Activated T-cell treated with anti-CD3 and anti-CD28 coated beads, Interleukin-2, amount 50 U/mL, for 72 hours (primary cell): ENCODE results near the gene OPRL1. TPM values are rescaled to one million over a fixed set of nuclear protein-coding genes. Genes with fewer than 3 reads are reported as not detected.

Experiments used
- ATAC-seq, 2 donors: fragments of 150-1000 bp; cut with Tn5 transposase; replicated peaks in 1 of 2; 2 replicates each; pipeline ENCODE4 v1.10.0; 2021; ENCODE audit warnings: moderate library complexity in 2 of 2, mild to moderate bottlenecking in 1 of 2
- DNase-seq, 2 donors: peaks; one replicate each; pipeline ENCODE4 v3.0.0; 2021 to 2022; ENCODE audit warnings: mixed read lengths in 1 of 2
- H3K27ac Mint-ChIP-seq: one replicate; pipeline ENCODE4 v1.8.0; 2022; ENCODE audit warnings: mild to moderate bottlenecking, moderate library complexity, mixed read lengths
- H3K27me3 Mint-ChIP-seq: one replicate; pipeline ENCODE4 v1.8.0; 2022; ENCODE audit warnings: low read depth, mixed read lengths
- H3K36me3 Mint-ChIP-seq, 2 donors: one replicate each; pipeline ENCODE4 v1.8.0; 2022; ENCODE audit warnings: mixed read lengths in 2 of 2, mild to moderate bottlenecking in 1 of 2; ENCODE audit not compliant: insufficient read depth in 2 of 2
- H3K4me1 Mint-ChIP-seq: one replicate; pipeline ENCODE4 v1.8.0; 2022; ENCODE audit warnings: low read depth, mixed read lengths
- H3K4me3 Mint-ChIP-seq, 2 donors: one replicate each; pipeline ENCODE4 v1.8.0; 2022; ENCODE audit warnings: mild to moderate bottlenecking in 2 of 2, mixed read lengths in 2 of 2, moderate library complexity in 2 of 2
- H3K9me3 Mint-ChIP-seq, 2 donors: one replicate each; pipeline ENCODE4 v1.8.0; 2022; ENCODE audit warnings: mixed read lengths in 2 of 2
- total RNA-seq, 2 donors: library from RNA; stranded (reverse); gene quantifications; one replicate each; pipeline ENCODE4 v1.2.3, GENCODE V29; 2022

OPRL1 gene
- total RNA-seq, 2 donors from 2014 or later = 1.3 to 1.7 TPM

GRCh38 chr20:64096535-64096934 is 16.7 kb downstream of the OPRL1 start:
- no peak overlapping the region for H3K4me3 Mint-ChIP-seq
- H3K9me3 Mint-ChIP-seq = peaks cover 4 to 5% of the 10 kb centered on the region in 2 donors
- no peak for ATAC-seq
- H3K4me1 Mint-ChIP-seq = peaks cover 16% of the 10 kb centered on the region
- no peak overlapping the region for H3K27ac Mint-ChIP-seq
- no peak for DNase-seq
- peaks cover 2 to 5% of the 10 kb centered on the region in 2 donors for H3K36me3 Mint-ChIP-seq
- H3K27me3 Mint-ChIP-seq = peaks cover 7% of the 10 kb centered on the region

- Mint-ChIP-seq H3K4me3 (no peak overlapping the region), H3K9me3 (peaks cover 4 to 5% of the 10 kb centered on the region in 2 donors), H3K27ac (no peak overlapping the region), H3K36me3 (peaks cover 2 to 5% of the 10 kb centered on the region in 2 donors), H3K4me1 (peaks cover 20% of the 10 kb centered on the region), H3K27me3 (peaks cover 19% of the 10 kb centered on the region)
- no peak for DNase-seq
- no peak for ATAC-seq
Measured at GRCh38 chr20:64098471-64099013, 18.7 kb downstream of the OPRL1 start.

GRCh38 chr20:64099086-64099786 is 19.4 kb downstream of the OPRL1 start:
- Mint-ChIP-seq H3K4me1 (peaks cover 20% of the 10 kb centered on the region), H3K27me3 (peaks cover 23% of the 10 kb centered on the region), H3K4me3 (no peak overlapping the region), H3K36me3 (peaks cover 2 to 5% of the 10 kb centered on the region in 2 donors), H3K27ac (no peak overlapping the region), H3K9me3 (peaks cover 4 to 5% of the 10 kb centered on the region in 2 donors)
- DNase-seq (no peak), ATAC-seq (no peak)

GRCh38 chr20:64099880-64100565 is 20.1 kb downstream of the OPRL1 start:
- Mint-ChIP-seq H3K9me3 (peaks cover 4 to 5% of the 10 kb centered on the region in 2 donors), H3K27me3 (peaks cover 23% of the 10 kb centered on the region), H3K4me1 (peaks cover 20% of the 10 kb centered on the region), H3K36me3 (peaks cover 2 to 5% of the 10 kb centered on the region in 2 donors), H3K27ac (no peak overlapping the region), H3K4me3 (no peak overlapping the region)
- DNase-seq = no peak
- ATAC-seq = peak in 1 of 2 donors; percentile 12

- peaks cover 23% of the 10 kb centered on the region for H3K27me3 Mint-ChIP-seq
- peaks cover 2 to 5% of the 10 kb centered on the region in 2 donors for H3K36me3 Mint-ChIP-seq
- H3K4me1 Mint-ChIP-seq = peaks cover 20% of the 10 kb centered on the region
- H3K27ac Mint-ChIP-seq = no peak overlapping the region
- peaks cover 4 to 5% of the 10 kb centered on the region in 2 donors for H3K9me3 Mint-ChIP-seq
- DNase-seq = no peak
- ATAC-seq = no peak
- H3K4me3 Mint-ChIP-seq = no peak overlapping the region
Measured at GRCh38 chr20:64100566-64100888, 20.6 kb downstream of the OPRL1 start.

GRCh38 chr20:64100946-64101688 is 21.2 kb downstream of the OPRL1 start:
- Mint-ChIP-seq H3K36me3 (peaks cover 2 to 5% of the 10 kb centered on the region in 2 donors), H3K4me3 (peak overlapping the region; percentile 50 to 64), H3K27ac (no peak overlapping the region), H3K9me3 (peaks cover 4 to 5% of the 10 kb centered on the region in 2 donors), H3K27me3 (peaks cover 23% of the 10 kb centered on the region), H3K4me1 (peaks cover 20% of the 10 kb centered on the region)
- no peak for DNase-seq
- no peak for ATAC-seq

GRCh38 chr20:64101731-64102621 is 22.1 kb downstream of the OPRL1 start:
- Mint-ChIP-seq H3K4me1 (peaks cover 20% of the 10 kb centered on the region), H3K9me3 (no peaks in the 10 kb centered on the region), H3K36me3 (no peaks in the 10 kb centered on the region), H3K27me3 (peaks cover 23% of the 10 kb centered on the region), H3K27ac (no peak overlapping the region), H3K4me3 (peak overlapping the region; percentile 50 to 77)
- DNase-seq = peak; percentile 80 to 87
- peak; percentile 89 to 94 for ATAC-seq

- no peak overlapping the region for H3K27ac Mint-ChIP-seq
- no peaks in the 10 kb centered on the region for H3K36me3 Mint-ChIP-seq
- H3K27me3 Mint-ChIP-seq = peaks cover 23% of the 10 kb centered on the region
- no peak for DNase-seq
- ATAC-seq = peak; percentile 2 to 5
- peaks cover 20% of the 10 kb centered on the region for H3K4me1 Mint-ChIP-seq
- peak overlapping the region; percentile 67 to 77 for H3K4me3 Mint-ChIP-seq
- H3K9me3 Mint-ChIP-seq = no peaks in the 10 kb centered on the region
Measured at GRCh38 chr20:64102647-64103354, 22.9 kb downstream of the OPRL1 start.

GRCh38 chr20:64103871-64104666 is 24.2 kb downstream of the OPRL1 start:
- peaks cover 23% of the 10 kb centered on the region for H3K27me3 Mint-ChIP-seq

GRCh38 chr20:64104667-64105451 is 25.0 kb downstream of the OPRL1 start:
- DNase-seq (no peak), ATAC-seq (no peak)
- H3K9me3 Mint-ChIP-seq = no peaks in the 10 kb centered on the region
- H3K27ac Mint-ChIP-seq = no peak overlapping the region
- H3K27me3 Mint-ChIP-seq = peaks cover 23% of the 10 kb centered on the region
- H3K36me3 Mint-ChIP-seq = no peaks in the 10 kb centered on the region
- H3K4me1 Mint-ChIP-seq = peaks cover 20% of the 10 kb centered on the region
- H3K4me3 Mint-ChIP-seq = no peak overlapping the region

More at GRCh38 chr20:64103871-64104666, 24.2 kb downstream of the OPRL1 start:
- no peak overlapping the region for H3K4me3 Mint-ChIP-seq
- DNase-seq (no peak), ATAC-seq (no peak)
- peaks cover 20% of the 10 kb centered on the region for H3K4me1 Mint-ChIP-seq
- no peak overlapping the region for H3K27ac Mint-ChIP-seq
- no peaks in the 10 kb centered on the region for H3K36me3 Mint-ChIP-seq
- no peaks in the 10 kb centered on the region for H3K9me3 Mint-ChIP-seq
